Prostate gland (tissue), 2 donors: ENCODE measurements around the gene DPEP1. TPM values are rescaled to one million over a fixed set of nuclear protein-coding genes. Genes with fewer than 3 reads are reported as not detected.

Experiments used
- DNase-seq: peaks from one replicate; pipeline ENCODE4 v3.0.0-alpha.2; 2019; ENCODE audit warnings: low spot score
- H3K27ac ChIP-seq, 2 donors: fragments of 200-600 bp; sonication (generic); 2 replicates each; pipeline ENCODE4 v1.5.1; 2017 to 2019
- H3K27me3 ChIP-seq: fragments of 200-600 bp; sonication (generic); replicated peaks from 2 replicates; pipeline ENCODE4 v1.5.1; 2019; ENCODE audit not compliant: insufficient read depth
- H3K36me3 ChIP-seq, 2 donors: fragments of 200-600 bp; sonication (generic); 1 replicate in 1 of 2; 2 replicates in 1 of 2; pipeline versions ENCODE4 v1.5.1 to v1.8.1; 2017 to 2019
- H3K4me1 ChIP-seq: fragments of 200-600 bp; sonication (generic); replicated peaks from 2 replicates; pipeline ENCODE4 v1.5.1; 2019
- H3K4me3 ChIP-seq, 2 donors: fragments of 200-600 bp; sonication (generic); 2 replicates each; pipeline ENCODE4 v1.5.1; 2017 to 2019
- H3K9me3 ChIP-seq: fragments of 200-600 bp; sonication (generic); 2 replicates; pipeline ENCODE4 v1.5.1; 2017
- CTCF ChIP-seq, 4 experiments: fragments of 200-600 bp in 2 of 4; fragments of 450-650 bp in 2 of 4; sonication (generic) in 2 of 4; IDR thresholded peaks; 1 replicate in 3 of 4; 2 replicates in 1 of 4; pipeline ENCODE4 v1.5.1; 2016 to 2019; ENCODE audit warnings: antibody characterized with exemption in 4 of 4, mild to moderate bottlenecking in 2 of 4, moderate library complexity in 2 of 4
- POLR2A ChIP-seq: fragments of 450-650 bp; IDR thresholded peaks from one replicate; pipeline ENCODE4 v1.6.1; 2016; ENCODE audit warnings: antibody characterized with exemption, mild to moderate bottlenecking
- POLR2AphosphoS5 ChIP-seq: sonication (generic); formaldehyde crosslinking; IDR thresholded peaks from one replicate; pipeline ENCODE4 v1.6.1; 2017; ENCODE audit warnings: antibody characterized with exemption
- WGBS: methylation state at CpG from one replicate; pipeline ENCODE4 v1.1.5; 2018; 5-methylcytosine and 5-hydroxymethylcytosine counted together
- intact Hi-C: fragments of 100-400 bp; cut with DNase I; formaldehyde crosslinking; loops from one replicate; pipeline ENCODE4 v1.14.2; 2022
- total RNA-seq, 2 donors: library from RNA; depleted of rRNA; stranded (reverse); fragments of >200 nt; gene quantifications; one replicate each; pipeline ENCODE4 v1.1.0, GENCODE V29; 2016

DPEP1 gene
- total RNA-seq, 2 donors from 2014 or later = 274 TPM; not detected in 1

DNA sequence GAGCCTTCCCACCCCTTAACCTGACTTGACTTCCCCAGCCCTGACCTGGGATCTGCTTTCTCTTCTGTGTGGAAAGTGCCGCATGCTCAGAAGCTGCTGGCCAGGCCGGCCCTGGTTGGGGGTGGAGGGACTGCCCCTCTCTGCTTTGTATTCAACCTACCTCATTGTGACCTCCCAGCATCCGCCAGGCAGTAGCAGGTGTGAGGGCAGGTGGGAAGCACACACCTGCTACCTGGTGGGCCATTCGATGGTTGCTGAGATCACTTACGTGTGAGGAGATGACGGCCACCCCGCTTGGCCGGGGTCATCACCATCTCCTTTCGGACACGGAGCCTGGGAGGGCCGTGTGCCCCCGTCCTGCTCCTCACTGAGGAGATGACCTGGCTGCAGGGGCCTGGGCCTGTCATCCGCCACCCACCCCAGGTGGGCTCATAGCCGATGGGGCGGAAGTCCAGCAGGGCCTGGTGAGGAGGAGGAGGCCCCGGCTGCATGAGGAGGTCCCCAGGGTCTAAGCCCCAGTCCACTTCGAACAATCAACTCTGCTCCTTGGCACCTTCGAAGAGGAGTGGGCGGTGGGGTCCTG, 30.7 kb upstream of the DPEP1 start:
- Histone ChIP-seq H3K36me3 (no peaks in the 10 kb centered on the region), H3K27ac (peak overlapping the region; percentile 47 to 52), H3K4me1 (peaks cover 9% of the 10 kb centered on the region), H3K4me3 (no peak overlapping the region), H3K27me3 (no peaks in the 10 kb centered on the region), H3K9me3 (no peaks in the 10 kb centered on the region)
- 96% methylated on average over 15 of the region's 19 CpGs for WGBS
- no peak for DNase-seq
- no peak for TF ChIP-seq POLR2AphosphoS5
- TF ChIP-seq POLR2A = no peak
- TF ChIP-seq CTCF (IDR thresholded peaks at IDR 0.05) = no peak
- intact Hi-C loops = no loop called here

DNA sequence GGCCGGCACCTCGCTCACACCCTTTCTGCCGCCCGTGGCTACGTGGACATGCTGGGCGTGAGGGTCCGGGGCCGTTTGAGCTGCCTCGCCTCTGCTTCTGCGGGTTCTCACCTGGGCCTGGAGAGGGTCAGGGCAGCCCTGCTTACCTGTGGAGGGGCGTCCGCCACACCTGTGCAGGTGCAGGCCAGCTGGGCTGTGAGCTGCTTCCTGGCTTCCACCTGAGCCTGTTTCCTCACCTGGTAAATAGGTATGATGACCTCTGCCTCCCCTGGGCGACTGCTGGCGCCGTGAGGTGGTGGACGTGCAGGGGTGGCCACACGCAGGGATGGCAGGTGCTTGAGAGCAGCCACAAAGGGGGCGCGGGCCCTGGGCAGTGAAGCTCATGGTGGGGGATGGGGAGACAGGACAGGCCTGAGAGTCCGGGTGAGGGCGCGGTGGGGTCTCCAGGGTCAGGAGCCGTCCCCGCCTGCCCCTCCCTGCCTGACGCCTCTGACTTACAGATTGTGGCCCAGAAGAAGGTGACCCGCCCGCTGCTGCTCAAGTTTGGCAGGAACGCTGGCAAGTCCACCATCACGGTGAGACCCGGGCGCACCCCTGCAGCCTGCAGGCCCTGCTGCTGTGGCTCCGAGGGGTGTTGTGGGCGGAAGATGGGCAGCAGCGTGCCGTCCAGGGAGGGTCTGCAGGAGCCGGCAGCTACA, 30.1 kb upstream of the DPEP1 start:
- Histone ChIP-seq H3K27me3 (no peaks in the 10 kb centered on the region), H3K4me1 (peaks cover 9% of the 10 kb centered on the region)

GRCh38 chr16:89583895-89584644, 29.4 kb upstream of the DPEP1 start:
- no peak for DNase-seq
- Histone ChIP-seq H3K4me1 (peaks cover 9% of the 10 kb centered on the region), H3K36me3 (no peaks in the 10 kb centered on the region), H3K27me3 (no peaks in the 10 kb centered on the region), H3K9me3 (no peaks in the 10 kb centered on the region), H3K27ac (no peak overlapping the region), H3K4me3 (no peak overlapping the region)
- TF ChIP-seq POLR2AphosphoS5 (no peak), CTCF (IDR thresholded peaks at IDR 0.05) (no peak), POLR2A (no peak)
- intact Hi-C loops = no loop called here
- WGBS = 88% methylated on average over 39 of the region's 49 CpGs

More for the DNA sequence above, 30.1 kb upstream of the DPEP1 start:
- 94% methylated on average over 29 of the region's 36 CpGs for WGBS
- DNase-seq = no peak
- no peak for TF ChIP-seq POLR2A
- no peak for TF ChIP-seq CTCF (IDR thresholded peaks at IDR 0.05)
- TF ChIP-seq POLR2AphosphoS5 = no peak
- Histone ChIP-seq H3K4me3 (no peak overlapping the region), H3K27ac (no peak overlapping the region), H3K9me3 (no peaks in the 10 kb centered on the region), H3K36me3 (no peaks in the 10 kb centered on the region)
- intact Hi-C loops = no loop called here

GRCh38 chr16:89584768-89585549, 28.5 kb upstream of the DPEP1 start:
- intact Hi-C loops = no loop called here
- no peak overlapping the region for H3K27ac ChIP-seq
- H3K4me1 ChIP-seq = peaks cover 9% of the 10 kb centered on the region

More at GRCh38 chr16:89584768-89585549, 28.5 kb upstream of the DPEP1 start:
- 65% methylated on average over 23 of the region's 25 CpGs for WGBS
- H3K9me3 ChIP-seq = no peaks in the 10 kb centered on the region
- TF ChIP-seq POLR2A (no peak), POLR2AphosphoS5 (no peak), CTCF (IDR thresholded peaks at IDR 0.05) (no peak)
- DNase-seq = no peak
- H3K36me3 ChIP-seq = no peaks in the 10 kb centered on the region
- no peak overlapping the region for H3K4me3 ChIP-seq
- no peaks in the 10 kb centered on the region for H3K27me3 ChIP-seq
